Ovary (tissue), 3 donors: ENCODE data around the gene SEC11A.

ENCODE experiments used
- EP300 ChIP-seq: sonication (generic); formaldehyde crosslinking; IDR thresholded peaks from one replicate; pipeline ENCODE4 v1.6.1; 2017; ENCODE audit warnings: antibody characterized with exemption
- POLR2A ChIP-seq: fragments of 450-650 bp; IDR thresholded peaks from one replicate; pipeline ENCODE4 v1.6.1; 2017; ENCODE audit warnings: antibody characterized with exemption, mild to moderate bottlenecking, moderate library complexity
- TF ChIP-seq, protein P1 (sequence below), 3 donors: fragments of 450-650 bp in 2 of 3; fragments of 200-600 bp in 1 of 3; IDR thresholded peaks; one replicate each; pipeline versions ENCODE4 v1.5.1 to v1.8.0; 2016 to 2022; ENCODE audit warnings: antibody characterized with exemption in 3 of 3, mild to moderate bottlenecking in 1 of 3
- donor health status: DM: no; HTN: no; CAD: no.

- TF ChIP-seq, protein P1, sequence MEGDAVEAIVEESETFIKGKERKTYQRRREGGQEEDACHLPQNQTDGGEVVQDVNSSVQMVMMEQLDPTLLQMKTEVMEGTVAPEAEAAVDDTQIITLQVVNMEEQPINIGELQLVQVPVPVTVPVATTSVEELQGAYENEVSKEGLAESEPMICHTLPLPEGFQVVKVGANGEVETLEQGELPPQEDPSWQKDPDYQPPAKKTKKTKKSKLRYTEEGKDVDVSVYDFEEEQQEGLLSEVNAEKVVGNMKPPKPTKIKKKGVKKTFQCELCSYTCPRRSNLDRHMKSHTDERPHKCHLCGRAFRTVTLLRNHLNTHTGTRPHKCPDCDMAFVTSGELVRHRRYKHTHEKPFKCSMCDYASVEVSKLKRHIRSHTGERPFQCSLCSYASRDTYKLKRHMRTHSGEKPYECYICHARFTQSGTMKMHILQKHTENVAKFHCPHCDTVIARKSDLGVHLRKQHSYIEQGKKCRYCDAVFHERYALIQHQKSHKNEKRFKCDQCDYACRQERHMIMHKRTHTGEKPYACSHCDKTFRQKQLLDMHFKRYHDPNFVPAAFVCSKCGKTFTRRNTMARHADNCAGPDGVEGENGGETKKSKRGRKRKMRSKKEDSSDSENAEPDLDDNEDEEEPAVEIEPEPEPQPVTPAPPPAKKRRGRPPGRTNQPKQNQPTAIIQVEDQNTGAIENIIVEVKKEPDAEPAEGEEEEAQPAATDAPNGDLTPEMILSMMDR (IDR thresholded peaks at IDR 0.05): no peak
- TF ChIP-seq EP300: no peak
- TF ChIP-seq POLR2A: no peak
These were observed 9.1 kb upstream of the SEC11A start for GRCh38 chr15:84725001-84725491.
